SK-N-SH treated with all-trans-retinoic acid at 6 μM for 48 hours (cell line): ENCODE measurements around the gene NHSL2.

Experiments
- ATAC-seq: fragments of 200-7000 bp; cut with Tn5 transposase; 3 replicates; pipeline ENCODE4 v1.9.1; 2020; ENCODE audit warnings: mild to moderate bottlenecking, moderate library complexity
- ARNTL ChIP-seq: fragments of 450-650 bp; formaldehyde crosslinking; IDR thresholded peaks from 2 replicates; pipeline ENCODE4 v1.5.0; 2020; ENCODE audit warnings: low read depth, mild to moderate bottlenecking, moderate library complexity, borderline replicate concordance
- BACH2 ChIP-seq: fragments of 250-450 bp; sonication (Bioruptor Pico); IDR thresholded peaks from 2 replicates; pipeline ENCODE4 v1.9.0; 2021; ENCODE audit warnings: mild to moderate bottlenecking, borderline replicate concordance
- CREB5 ChIP-seq: fragments of 250-450 bp; sonication (Bioruptor Pico); IDR thresholded peaks from 2 replicates; pipeline ENCODE4 v1.5.1; 2020; ENCODE audit warnings: low read depth, mild to moderate bottlenecking, moderate library complexity
- CSRNP3 ChIP-seq: fragments of 250-450 bp; sonication (Bioruptor Pico); IDR thresholded peaks from 2 replicates; pipeline ENCODE4 v1.5.1; 2021; ENCODE audit warnings: mild to moderate bottlenecking, moderate library complexity
- ESRRG ChIP-seq: fragments of 250-450 bp; sonication (Bioruptor Pico); IDR thresholded peaks from 2 replicates; pipeline ENCODE4 v1.6.1; 2021; ENCODE audit warnings: mild to moderate bottlenecking
- GLIS3 ChIP-seq: fragments of 250-450 bp; sonication (Bioruptor Pico); IDR thresholded peaks from 2 replicates; pipeline ENCODE4 v1.5.0; 2020; ENCODE audit warnings: mild to moderate bottlenecking, moderate library complexity
- ISL1 ChIP-seq: fragments of 250-450 bp; sonication (Bioruptor Pico); IDR thresholded peaks from 2 replicates; pipeline ENCODE4 v2.1.2; 2022; ENCODE audit warnings: mild to moderate bottlenecking, moderate library complexity
- OSR1 ChIP-seq: fragments of 250-450 bp; sonication (Bioruptor Pico); IDR thresholded peaks from 2 replicates; pipeline ENCODE4 v1.8.0; 2022; ENCODE audit warnings: moderate library complexity, mild to moderate bottlenecking, inconsistent platforms
- PATZ1 ChIP-seq: fragments of 250-450 bp; sonication (Bioruptor Pico); IDR thresholded peaks from 2 replicates; pipeline ENCODE4 v1.8.0; 2020; ENCODE audit warnings: mild to moderate bottlenecking, moderate library complexity, borderline replicate concordance
- POU6F1 ChIP-seq: fragments of 250-450 bp; sonication (Bioruptor Pico); IDR thresholded peaks from 2 replicates; pipeline ENCODE4 v1.8.0; 2021; ENCODE audit warnings: low read depth, mild to moderate bottlenecking, moderate library complexity, borderline replicate concordance
- PPARA ChIP-seq: fragments of 250-450 bp; sonication (Bioruptor Pico); IDR thresholded peaks from 2 replicates; pipeline ENCODE4 v1.5.0; 2020; ENCODE audit warnings: mild to moderate bottlenecking, borderline replicate concordance
- RARB ChIP-seq: fragments of 250-450 bp; sonication (Bioruptor Pico); IDR thresholded peaks from 2 replicates; pipeline ENCODE4 v1.8.0; 2021; ENCODE audit warnings: mild to moderate bottlenecking, moderate library complexity
- SNAI2 ChIP-seq: fragments of 250-450 bp; sonication (Bioruptor Pico); IDR thresholded peaks from 2 replicates; pipeline ENCODE4 v1.5.0; 2020; ENCODE audit warnings: mild to moderate bottlenecking, moderate library complexity
- TCF4 ChIP-seq: fragments of 250-450 bp; sonication (Bioruptor Pico); IDR thresholded peaks from 2 replicates; pipeline ENCODE4 v1.8.0; 2021; ENCODE audit warnings: mild to moderate bottlenecking, moderate library complexity, borderline replicate concordance
- TOX ChIP-seq: fragments of 250-450 bp; sonication (Bioruptor Pico); IDR thresholded peaks from 2 replicates; pipeline ENCODE4 v1.8.0; 2021; ENCODE audit warnings: mild to moderate bottlenecking, moderate library complexity, borderline replicate concordance
- ZC3H10 ChIP-seq: fragments of 250-450 bp; sonication (Bioruptor Pico); IDR thresholded peaks from 2 replicates; pipeline ENCODE4 v1.5.1; 2021; ENCODE audit warnings: mild to moderate bottlenecking, moderate library complexity
- ZFP3 ChIP-seq: fragments of 250-450 bp; sonication (Bioruptor Pico); IDR thresholded peaks from 2 replicates; pipeline ENCODE4 v1.5.0; 2020; ENCODE audit warnings: mild to moderate bottlenecking, moderate library complexity
- ZFP30 ChIP-seq: fragments of 450-650 bp; formaldehyde crosslinking; IDR thresholded peaks from 2 replicates; pipeline ENCODE4 v1.5.0; 2022; ENCODE audit warnings: mild to moderate bottlenecking, moderate library complexity
- ZNF565 ChIP-seq: fragments of 450-650 bp; formaldehyde crosslinking; conservative IDR thresholded peaks from 2 replicates; pipeline ENCODE4 v1.5.0; 2020; ENCODE audit warnings: low read depth, mild to moderate bottlenecking, moderate library complexity
- ZNF70 ChIP-seq: fragments of 450-650 bp; formaldehyde crosslinking; IDR thresholded peaks from 2 replicates; pipeline ENCODE4 v1.5.0; 2020; ENCODE audit warnings: mild to moderate bottlenecking, moderate library complexity
- ZNF8 ChIP-seq: fragments of 450-650 bp; formaldehyde crosslinking; IDR thresholded peaks from 2 replicates; pipeline ENCODE4 v1.5.0; 2020; ENCODE audit warnings: mild to moderate bottlenecking, moderate library complexity

The NHSL2 gene

GRCh38 chrX:71978164-71978563, 67.5 kb downstream of the NHSL2 start:
- no peak for ATAC-seq
- TF ChIP-seq ZNF565 (CRISPR knock-in tag) (no peak), GLIS3 (no peak), BACH2 (CRISPR knock-in tag) (no peak), RARB (CRISPR knock-in tag) (no peak), ZC3H10 (no peak)

- ATAC-seq: no peak
These were observed 79.3 kb downstream of the NHSL2 start for GRCh38 chrX:71989768-71990426.

GRCh38 chrX:71990518-71990917, 79.9 kb downstream of the NHSL2 start:
- ATAC-seq: no peak
- TF ChIP-seq ZNF70 (CRISPR knock-in tag) (no peak), ARNTL (CRISPR knock-in tag) (no peak)

More at GRCh38 chrX:71989768-71990426, 79.3 kb downstream of the NHSL2 start:
- TF ChIP-seq ZNF70 (CRISPR knock-in tag): no peak
- TF ChIP-seq POU6F1 (CRISPR knock-in tag): no peak
- TF ChIP-seq ARNTL (CRISPR knock-in tag): no peak
- TF ChIP-seq CSRNP3 (CRISPR knock-in tag): no peak
- TF ChIP-seq ZFP30 (CRISPR knock-in tag): no peak
- no peak for TF ChIP-seq PPARA
- no peak for TF ChIP-seq TOX (CRISPR knock-in tag)
- TF ChIP-seq BACH2 (CRISPR knock-in tag): no peak
- no peak for TF ChIP-seq ESRRG (CRISPR knock-in tag)
- no peak for TF ChIP-seq ZC3H10
- TF ChIP-seq PATZ1 (CRISPR knock-in tag): no peak
- TF ChIP-seq SNAI2 (CRISPR knock-in tag): no peak
- no peak for TF ChIP-seq GLIS3
- no peak for TF ChIP-seq ZNF8 (CRISPR knock-in tag)
- TF ChIP-seq OSR1 (CRISPR knock-in tag): no peak
- TF ChIP-seq ISL1 (CRISPR knock-in tag): no peak
- no peak for TF ChIP-seq TCF4 (CRISPR knock-in tag)
- TF ChIP-seq RARB (CRISPR knock-in tag): no peak
- no peak for TF ChIP-seq CREB5 (CRISPR knock-in tag)

- ATAC-seq: no peak
- TF ChIP-seq POU6F1 (CRISPR knock-in tag) (no peak), ZFP3 (CRISPR knock-in tag) (no peak), ZNF70 (CRISPR knock-in tag) (no peak)
These were observed 80.5 kb downstream of the NHSL2 start for GRCh38 chrX:71991164-71991563.
